Measurements from ENCODE around the gene KDM2A. TPM values are rescaled to one million over a fixed set of nuclear protein-coding genes. Genes with fewer than 3 reads are reported as not detected.

The KDM2A gene
- total RNA-seq, 1 experiment from 2014 or later, result 122 TPM

- no peak overlapping the region for H3K27ac Mint-ChIP-seq (ENCODE audit: unreplicated experiment)
- peaks cover 81% of the 10 kb centered on the region for H3K36me3 Mint-ChIP-seq (ENCODE audit: insufficient read depth, unreplicated experiment)
- TF ChIP-seq CTCF (IDR thresholded peaks at IDR 0.05; ENCODE audit: insufficient read depth in 1 of 2, low read depth in 1 of 2, low read length in 1 of 2, severe bottlenecking in 1 of 2, unreplicated experiment in 1 of 2), result no peak
- no peaks in the 10 kb centered on the region for H3K4me1 Mint-ChIP-seq (ENCODE audit: low read depth, unreplicated experiment)
- intact Hi-C loops (cut with micrococcal nuclease; ENCODE audit: unreplicated experiment), result no loop called here
- H3K27me3 Mint-ChIP-seq (ENCODE audit: insufficient read depth, unreplicated experiment), result no peaks in the 10 kb centered on the region
- no peaks in the 10 kb centered on the region for H3K9me3 ChIP-seq
- H3K36me3 ChIP-seq (ENCODE audit: control insufficient read depth, insufficient read depth, low read length), result peaks cover 11% of the 10 kb centered on the region
- no peak for DNase-seq
- BruUV-seq (replicated peaks), result no TSS peak
- ChIA-PET POLR2A (no interaction called here), CTCF (interaction anchor here (0.7 kb wide), 1 partner anchor 161 kb away, joined by 5 read pairs; the partner anchor contains the start of gene KDM2A)
- H3K27me3 ChIP-seq (replicated peaks; ENCODE audit: control insufficient read depth, insufficient read depth, low read length), result no peaks in the 10 kb centered on the region
- H3K4me3 ChIP-seq (ENCODE audit: low read depth, low read length), result no peak overlapping the region
- H3K4me3 Mint-ChIP-seq (ENCODE audit: unreplicated experiment), result no peak overlapping the region
- no peaks in the 10 kb centered on the region for H3K9me3 Mint-ChIP-seq (ENCODE audit: unreplicated experiment)
- no peaks in the 10 kb centered on the region; the same call in 1 of the 2 replicates for H3K4me1 ChIP-seq
Observed at GRCh38 chr11:67279589-67280340, 160.7 kb downstream of the KDM2A start.

GRCh38 chr11:67280341-67280787 lies 161.3 kb downstream of the KDM2A start:
- peaks cover 11% of the 10 kb centered on the region for H3K36me3 ChIP-seq (ENCODE audit: control insufficient read depth, insufficient read depth, low read length)
- no peak for TF ChIP-seq CTCF (IDR thresholded peaks at IDR 0.05; ENCODE audit: insufficient read depth in 1 of 2, low read depth in 1 of 2, low read length in 1 of 2, severe bottlenecking in 1 of 2, unreplicated experiment in 1 of 2)
- POLR2A ChIA-PET, result no interaction called here
- no peaks in the 10 kb centered on the region for H3K27me3 ChIP-seq (replicated peaks; ENCODE audit: control insufficient read depth, insufficient read depth, low read length)
- intact Hi-C loops (cut with micrococcal nuclease; ENCODE audit: unreplicated experiment), result no loop called here
- no TSS peak for BruUV-seq (replicated peaks)
- no peak for DNase-seq
- H3K4me3 Mint-ChIP-seq (ENCODE audit: unreplicated experiment), result no peak overlapping the region
- H3K4me3 ChIP-seq (ENCODE audit: low read depth, low read length), result no peak overlapping the region
- H3K27ac Mint-ChIP-seq (ENCODE audit: unreplicated experiment), result no peak overlapping the region
- H3K4me1 ChIP-seq, result no peaks in the 10 kb centered on the region
- no peaks in the 10 kb centered on the region for H3K9me3 Mint-ChIP-seq (ENCODE audit: unreplicated experiment)
- no peaks in the 10 kb centered on the region for H3K27me3 Mint-ChIP-seq (ENCODE audit: insufficient read depth, unreplicated experiment)
- H3K9me3 ChIP-seq, result no peaks in the 10 kb centered on the region
- no peaks in the 10 kb centered on the region for H3K4me1 Mint-ChIP-seq (ENCODE audit: low read depth, unreplicated experiment)
- CTCF ChIA-PET, result no interaction called here
- H3K36me3 Mint-ChIP-seq (ENCODE audit: insufficient read depth, unreplicated experiment), result peaks cover 83% of the 10 kb centered on the region

GRCh38 chr11:67280788-67281551 lies 161.9 kb downstream of the KDM2A start:
- no peak overlapping the region for H3K27ac Mint-ChIP-seq (ENCODE audit: unreplicated experiment)
- TF ChIP-seq CTCF (IDR thresholded peaks at IDR 0.05; ENCODE audit: insufficient read depth in 1 of 2, low read depth in 1 of 2, low read length in 1 of 2, severe bottlenecking in 1 of 2, unreplicated experiment in 1 of 2), result no peak
- Histone ChIP-seq H3K9me3 (no peaks in the 10 kb centered on the region), H3K27me3 (replicated peaks; ENCODE audit: control insufficient read depth, insufficient read depth, low read length) (no peaks in the 10 kb centered on the region), H3K36me3 (ENCODE audit: control insufficient read depth, insufficient read depth, low read length) (peaks cover 10% of the 10 kb centered on the region), H3K4me3 (ENCODE audit: low read depth, low read length) (no peak overlapping the region), H3K4me1 (no peaks in the 10 kb centered on the region)
- H3K4me1 Mint-ChIP-seq (ENCODE audit: low read depth, unreplicated experiment), result no peaks in the 10 kb centered on the region
- no peak for DNase-seq
- no peak overlapping the region for H3K4me3 Mint-ChIP-seq (ENCODE audit: unreplicated experiment)
- CTCF ChIA-PET, result no interaction called here
- peaks cover 83% of the 10 kb centered on the region for H3K36me3 Mint-ChIP-seq (ENCODE audit: insufficient read depth, unreplicated experiment)
- BruUV-seq (replicated peaks), result no TSS peak
- H3K27me3 Mint-ChIP-seq (ENCODE audit: insufficient read depth, unreplicated experiment), result no peaks in the 10 kb centered on the region
- no peaks in the 10 kb centered on the region for H3K9me3 Mint-ChIP-seq (ENCODE audit: unreplicated experiment)
- POLR2A ChIA-PET, result interaction anchor here (0.6 kb wide), 1 partner anchor 111 kb away, joined by 3 read pairs; the partner anchor contains the start of gene RAD9A
- intact Hi-C loops (cut with micrococcal nuclease; ENCODE audit: unreplicated experiment), result no loop called here
